Measurements from ENCODE around the gene IL3RA.
"Not testable (repeated sequence)": the region's sequence is repeated elsewhere in the genome, so short reads cannot be mapped to it uniquely, and the experiment has no call there.

IL3RA gene

DNA sequence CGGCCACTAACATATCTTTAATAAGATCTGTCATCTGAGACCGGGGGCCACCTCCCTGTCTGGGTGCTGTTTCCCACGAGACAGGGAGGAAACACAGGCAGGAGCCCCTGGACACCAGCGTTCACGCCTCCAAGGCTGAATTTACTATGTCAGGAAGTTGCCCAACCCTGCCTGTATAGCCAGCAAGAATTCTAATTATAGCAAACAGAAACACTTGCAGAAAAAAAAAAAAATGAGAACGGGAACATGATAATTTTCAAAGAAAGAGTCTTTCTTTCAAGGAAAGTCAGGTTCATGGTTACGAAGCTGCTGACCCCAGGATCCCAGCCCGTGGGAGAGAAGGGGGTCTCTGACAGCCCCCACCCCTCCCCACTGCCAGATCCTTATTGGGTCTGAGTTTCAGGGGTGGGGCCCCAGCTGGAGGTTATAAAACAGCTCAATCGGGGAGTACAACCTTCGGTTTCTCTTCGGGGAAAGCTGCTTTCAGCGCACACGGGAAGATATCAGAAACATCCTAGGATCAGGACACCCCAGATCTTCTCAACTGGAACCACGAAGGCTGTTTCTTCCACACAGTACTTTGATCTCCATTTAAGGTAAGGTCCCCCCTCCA is at the start of gene IL3RA:
Gene IL3RA (plus strand): TSS at position 455 of the 613 bp plus-strand sequence. CDS start 4,981 bp downstream, outside the sequence.
- DNase-seq, result no peak

DNA sequence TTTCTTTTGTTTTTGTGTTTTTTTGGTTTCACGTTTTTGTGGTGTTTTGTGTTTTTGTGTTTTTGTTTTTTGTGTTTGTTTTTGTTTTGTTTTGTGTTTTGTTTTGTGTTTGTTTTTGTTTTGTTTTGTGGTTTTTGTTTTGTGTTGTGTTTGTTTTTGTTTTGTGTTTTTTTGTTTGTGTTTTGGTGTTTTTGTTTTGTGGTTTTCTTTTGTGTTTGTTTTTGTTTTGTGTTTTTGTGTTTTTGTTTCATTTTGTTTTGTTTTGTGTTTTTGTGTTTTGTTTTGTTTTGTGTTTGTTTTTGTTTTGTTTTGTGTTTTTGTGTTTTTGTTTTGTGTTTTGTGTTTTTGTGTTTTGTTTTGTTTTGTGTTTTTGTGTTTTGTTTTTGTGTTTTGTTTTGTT is 47.0 kb upstream of the IL3RA start:
- no peak for DNase-seq

GRCh38 chrX:1291110-1291740 is 45.4 kb upstream of the IL3RA start:
- DNase-seq, result no peak

- DNase-seq, result no peak
Observed at GRCh38 chrX:1292575-1293290, 43.9 kb upstream of the IL3RA start.

- DNase-seq, result no peak
Observed at GRCh38 chrX:1294301-1295067, 42.1 kb upstream of the IL3RA start.

- DNase-seq, result no peak
Observed at GRCh38 chrX:1295550-1295949, 41.0 kb upstream of the IL3RA start.

- DNase-seq, result not testable (repeated sequence)
Observed at GRCh38 chrX:1297591-1297990, 39.0 kb upstream of the IL3RA start.

DNA sequence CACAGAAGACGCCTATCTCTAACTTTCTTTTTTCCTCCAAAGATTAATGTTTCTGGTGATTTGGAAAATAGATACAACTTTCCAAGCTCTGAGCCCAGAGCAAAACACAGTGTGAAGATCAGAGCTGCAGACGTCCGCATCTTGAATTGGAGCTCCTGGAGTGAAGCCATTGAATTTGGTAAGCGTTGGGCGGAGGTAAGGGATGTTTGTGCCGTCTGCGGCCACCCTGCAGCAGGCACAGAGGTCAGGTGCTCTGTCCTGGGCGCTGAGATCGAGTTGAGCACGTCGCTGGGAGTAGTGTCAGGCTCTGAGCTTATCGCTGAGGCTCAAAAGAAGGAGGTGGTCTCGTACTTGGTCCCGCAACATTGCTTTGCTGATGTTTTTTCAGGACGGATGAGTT is 36.1 kb upstream of the IL3RA start:
- no peak for DNase-seq

GRCh38 chrX:1305411-1305810 is 31.2 kb upstream of the IL3RA start:
- DNase-seq, result no peak

DNA sequence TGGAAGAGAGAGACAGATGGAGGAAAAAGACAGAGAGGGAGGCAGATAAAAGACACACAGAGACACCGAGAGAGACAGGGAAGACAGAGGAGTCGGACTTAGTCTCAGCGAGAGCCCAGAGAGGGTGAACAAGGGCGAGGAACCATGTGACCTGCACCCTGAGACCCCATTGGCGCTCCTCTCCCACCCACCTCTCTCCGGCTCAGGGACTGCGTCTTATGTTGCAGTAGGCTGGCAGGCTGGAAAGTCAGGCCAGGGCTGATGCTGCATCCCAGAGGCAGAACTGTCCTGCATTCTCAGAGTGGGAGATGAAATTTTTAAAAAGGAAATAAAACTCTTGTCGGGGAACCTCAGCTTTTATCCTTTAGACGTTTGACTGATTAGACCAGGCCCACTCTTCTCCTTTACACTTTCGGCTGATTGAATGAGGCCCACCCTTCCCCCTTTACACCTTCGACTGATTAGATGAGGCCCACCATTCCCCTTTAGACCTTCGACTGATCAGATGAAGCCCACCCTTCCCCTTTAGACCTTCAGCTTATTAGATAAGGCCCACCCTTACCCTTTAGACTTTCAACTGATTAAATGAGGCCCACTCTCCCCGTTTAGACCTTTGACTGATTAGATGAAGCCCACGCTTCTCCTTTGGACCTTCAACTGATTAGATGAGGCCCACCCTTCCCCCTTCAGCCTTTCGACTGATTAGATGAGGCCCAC is 29.5 kb upstream of the IL3RA start:
- DNase-seq, result no peak

GRCh38 chrX:1307626-1308340 is 28.8 kb upstream of the IL3RA start:
- no peak for DNase-seq

DNA sequence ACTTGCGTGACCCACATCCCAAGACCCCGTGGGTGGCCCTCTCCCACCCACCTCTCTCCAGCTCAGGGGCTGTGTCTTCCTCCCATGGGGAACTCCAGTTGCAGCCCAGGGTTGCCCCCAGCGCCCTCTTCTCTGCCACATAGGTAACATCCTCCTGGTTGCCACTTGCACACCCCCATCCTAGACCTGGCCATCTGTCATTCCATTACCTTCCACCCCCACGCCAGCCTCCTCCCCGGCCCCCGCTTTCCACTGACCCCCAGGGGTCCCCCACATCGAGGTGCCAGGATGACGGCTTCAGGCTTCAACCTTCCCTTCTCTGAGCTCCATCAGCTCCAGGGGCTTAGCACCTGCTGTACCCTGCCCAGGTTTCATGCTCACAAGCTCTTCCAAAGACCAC is 28.1 kb upstream of the IL3RA start:
- DNase-seq, result no peak

- DNase-seq, result not testable (repeated sequence)
Observed at GRCh38 chrX:1308917-1309316, 27.7 kb upstream of the IL3RA start.

DNA sequence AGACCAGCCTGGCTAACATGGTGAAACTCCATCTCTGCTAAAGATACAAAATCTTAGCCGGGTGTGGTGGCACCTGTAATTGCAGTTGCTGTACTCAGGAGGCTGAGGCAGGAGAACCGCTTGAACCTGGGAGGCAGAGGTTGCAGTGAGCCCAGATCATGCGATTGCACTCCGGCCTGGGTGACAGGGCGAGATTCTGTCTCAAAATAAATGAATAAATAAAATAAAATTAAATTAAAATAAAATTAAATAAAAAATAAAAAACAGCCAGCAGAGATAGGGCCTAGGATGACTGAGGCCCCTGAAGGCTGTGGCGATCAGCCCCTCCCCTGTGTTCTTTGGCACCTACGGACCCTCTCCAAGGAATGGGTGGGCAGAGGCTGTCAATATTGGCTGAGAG is 22.8 kb upstream of the IL3RA start:
- DNase-seq, result no peak

DNA sequence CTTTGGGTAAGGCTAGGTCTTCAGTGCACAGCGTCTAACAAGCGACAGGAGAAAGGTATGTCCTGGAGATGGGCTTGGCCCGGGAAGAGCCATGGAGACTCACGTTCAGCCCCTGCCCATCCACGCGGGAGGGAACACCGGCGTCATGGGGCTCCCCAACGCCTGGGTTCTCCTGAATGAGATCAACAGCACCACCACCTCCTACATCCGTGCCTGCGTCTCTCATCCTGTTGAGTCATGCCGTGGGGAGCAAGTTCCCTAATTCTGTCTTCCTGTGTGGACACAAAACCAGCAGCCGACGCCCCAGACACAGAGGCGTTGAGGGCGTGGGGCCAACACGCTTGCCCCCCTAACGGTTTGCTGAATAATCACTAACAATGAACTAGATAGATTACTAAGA is 20.1 kb upstream of the IL3RA start:
- DNase-seq, result no peak

DNA sequence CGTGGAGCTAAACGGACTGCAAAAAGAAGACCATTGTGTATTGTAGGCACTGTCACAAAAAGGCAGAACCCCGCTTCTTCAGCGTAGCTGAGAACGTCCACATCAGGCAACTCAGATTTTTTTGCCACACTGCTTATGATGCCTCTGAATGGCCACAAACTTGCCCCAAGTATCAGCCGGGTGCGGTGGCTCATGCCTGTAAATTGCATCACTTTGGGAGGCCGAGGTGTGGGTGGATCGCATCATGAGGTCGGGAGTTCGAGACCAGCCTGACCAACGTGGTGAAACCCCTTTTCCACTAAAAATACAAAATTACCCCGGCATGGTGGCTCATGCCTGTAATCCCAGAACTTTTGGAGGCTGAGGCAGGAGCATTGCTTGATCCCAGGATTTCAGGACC is 14.9 kb upstream of the IL3RA start:
- no peak for DNase-seq

- DNase-seq, result no peak
Observed at GRCh38 chrX:1322393-1322792, 14.2 kb upstream of the IL3RA start.

DNA sequence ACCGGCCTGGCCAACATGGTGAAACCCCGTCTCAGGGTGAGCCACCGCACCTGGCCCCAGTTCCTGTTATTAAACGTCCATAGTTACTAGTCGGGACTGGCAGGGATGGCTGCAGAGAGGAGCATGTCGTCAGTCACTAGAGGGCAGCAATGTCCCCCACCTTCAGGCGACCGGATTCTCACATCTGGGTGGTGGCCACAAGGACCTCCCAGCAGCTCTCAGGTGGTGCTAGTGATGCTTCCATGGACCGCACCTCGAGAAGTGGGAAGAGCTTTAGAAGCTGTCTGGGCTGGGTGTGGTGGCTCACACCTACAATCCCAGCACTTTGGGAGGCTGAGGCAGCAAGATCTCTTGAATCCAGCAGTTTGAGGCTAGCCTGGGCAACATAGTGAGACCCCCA is 13.3 kb upstream of the IL3RA start:
- peak; percentile 2 for DNase-seq

- no peak for DNase-seq
Observed at GRCh38 chrX:1325515-1326116, 11.0 kb upstream of the IL3RA start.

DNA sequence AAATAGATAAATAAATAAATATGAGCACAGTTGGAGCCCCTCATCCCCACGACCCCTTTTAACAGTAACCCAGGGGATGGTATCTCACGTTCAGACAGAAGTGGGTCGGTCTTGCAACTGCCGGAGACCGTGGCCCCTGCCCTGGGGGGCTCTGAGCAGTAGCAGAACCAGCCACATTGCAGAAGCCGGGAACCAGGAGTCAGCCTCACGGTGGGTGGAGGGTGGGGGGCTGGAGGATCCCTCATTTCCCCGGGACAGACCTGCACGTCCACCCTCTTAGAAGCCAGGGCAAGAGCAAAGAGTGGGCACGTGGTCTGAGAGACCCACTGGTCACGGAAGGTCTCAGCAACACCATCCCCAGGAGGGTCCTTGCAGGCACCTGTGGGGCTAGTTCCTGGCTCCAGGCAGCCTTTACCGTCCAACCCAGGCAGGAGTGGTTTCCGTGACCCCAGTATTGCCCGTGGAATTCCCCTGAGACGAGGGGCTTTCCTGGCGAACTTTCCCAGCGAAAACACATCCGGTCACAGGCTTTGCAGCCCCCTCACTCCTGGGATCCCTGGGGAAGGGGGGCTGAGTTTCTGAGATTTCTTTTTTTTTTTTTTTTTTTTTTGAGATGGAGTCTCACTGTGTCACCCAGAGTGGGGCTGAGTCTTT is 8.8 kb upstream of the IL3RA start:
- no peak for DNase-seq

GRCh38 chrX:1330605-1331004 is 6.0 kb upstream of the IL3RA start:
- DNase-seq, result no peak
